Measurements from ENCODE around the gene SIRT7.

SIRT7 gene

DNA sequence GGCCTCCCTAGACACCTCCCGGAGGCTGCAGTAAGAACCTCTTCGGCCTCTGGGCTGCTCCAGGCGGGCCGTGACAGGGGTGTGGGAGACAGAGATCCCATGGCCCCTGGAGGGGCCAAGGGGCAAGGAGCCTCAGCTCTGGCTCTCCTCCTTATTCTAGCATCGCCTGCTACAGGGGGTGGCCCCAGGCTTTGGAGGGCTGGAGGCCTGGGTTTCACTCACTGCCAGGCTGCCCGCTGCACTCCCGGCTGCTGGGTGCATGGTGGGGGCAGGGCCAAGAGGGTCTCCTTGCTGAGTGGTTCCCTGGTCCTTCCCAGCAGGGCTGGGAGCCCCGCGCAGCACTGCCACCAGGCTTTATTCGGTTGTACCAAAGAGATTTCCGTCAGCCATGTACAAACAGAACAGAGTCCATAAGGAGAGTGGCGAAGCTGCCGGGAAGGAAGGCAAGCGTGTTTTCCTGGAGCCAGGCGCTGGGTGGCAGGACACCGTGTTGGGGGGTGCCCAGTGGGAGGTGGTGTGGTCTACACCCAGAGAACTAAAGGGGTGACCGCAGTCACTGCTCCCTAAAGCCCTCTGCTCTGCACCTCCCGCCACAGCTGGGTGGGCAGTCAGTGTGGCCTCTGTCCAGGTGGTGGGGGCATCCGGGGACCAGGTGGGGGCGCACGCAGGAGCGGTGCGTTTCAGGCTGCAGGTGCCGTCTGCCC is 13.9 kb downstream of the SIRT7 start:
- no peak for DNase-seq

GRCh38 chr17:81903415-81903831 is 14.6 kb downstream of the SIRT7 start:
- no peak for DNase-seq

DNA sequence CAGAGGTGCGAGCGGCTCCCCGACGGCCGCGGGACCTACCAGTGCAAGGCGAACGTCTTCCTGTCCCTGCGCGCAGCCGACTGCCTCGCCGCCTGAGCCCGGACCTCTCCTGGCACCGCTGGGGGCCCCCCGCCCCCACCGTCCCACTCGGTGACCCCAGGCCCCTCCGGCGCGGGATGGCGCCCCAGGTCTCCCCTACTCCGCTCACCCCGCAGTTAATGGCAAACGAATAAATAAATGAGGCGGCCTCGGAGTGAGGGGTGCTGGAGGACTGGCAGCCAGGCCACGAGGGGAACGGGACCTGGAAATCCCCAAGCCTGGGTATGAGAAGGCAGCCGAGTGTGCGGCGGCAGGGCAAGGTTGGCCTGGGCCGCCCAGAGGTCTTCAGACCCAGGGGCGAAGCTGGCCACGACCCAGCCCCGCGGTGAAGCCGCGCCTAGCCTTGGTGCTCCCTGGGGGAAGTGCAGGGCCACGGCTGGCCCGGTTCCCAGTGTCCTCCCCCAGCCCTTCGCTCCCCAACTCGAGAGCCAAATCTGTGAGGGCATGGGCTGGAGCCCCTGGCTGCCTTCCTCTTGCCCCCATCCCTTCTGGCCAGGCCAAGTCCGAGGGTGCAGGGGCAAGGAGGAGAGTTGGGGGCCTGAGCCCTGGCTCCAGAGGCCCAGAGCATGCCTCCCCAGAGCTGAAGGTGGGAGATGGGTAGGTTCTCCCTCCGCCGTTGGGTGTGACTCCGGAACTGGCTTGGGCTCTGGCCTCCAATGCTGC is 15.1 kb downstream of the SIRT7 start:
- no peak for DNase-seq

- no peak for DNase-seq
These were observed 15.8 kb downstream of the SIRT7 start, which contains the start of gene NPB for GRCh38 chr17:81902023-81902652. TSS of gene NPB (plus strand) at chr17:81902238. CDS start at chr17:81902278, 40 bp downstream.

- DNase-seq = no peak
These were observed 16.6 kb downstream of the SIRT7 start for GRCh38 chr17:81901167-81902022.

DNA sequence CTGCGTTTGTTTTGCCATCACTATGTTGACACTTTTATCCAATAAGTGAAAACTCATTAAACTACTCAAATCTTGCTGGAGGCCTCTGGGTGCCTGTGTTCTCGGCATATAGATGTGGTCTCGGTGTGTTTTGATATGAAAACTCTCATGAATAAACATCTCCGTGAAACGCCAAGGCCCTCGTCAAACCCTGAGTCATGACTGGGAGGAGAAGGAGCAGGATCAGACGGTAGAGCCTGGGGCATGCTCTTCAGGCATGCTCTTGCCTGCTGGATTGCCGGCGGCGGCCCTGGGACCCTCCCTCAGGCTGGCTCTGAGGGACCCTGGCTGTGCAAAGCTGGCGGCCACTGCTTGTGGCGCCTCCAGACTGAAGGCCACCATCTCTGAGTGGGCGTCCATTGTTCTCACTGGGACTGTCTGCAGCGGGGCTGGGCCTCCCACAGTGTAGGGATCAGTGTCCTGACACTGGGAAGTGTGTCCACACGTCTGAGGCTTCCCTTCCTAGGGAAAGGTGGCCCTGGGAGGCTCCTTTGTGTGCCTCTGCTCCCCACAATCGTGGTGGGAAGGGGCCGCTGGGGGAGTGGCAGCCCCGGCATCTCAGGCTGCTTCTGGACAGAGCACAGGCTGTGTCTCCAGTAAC is 17.7 kb downstream of the SIRT7 start:
- no peak for DNase-seq

DNA sequence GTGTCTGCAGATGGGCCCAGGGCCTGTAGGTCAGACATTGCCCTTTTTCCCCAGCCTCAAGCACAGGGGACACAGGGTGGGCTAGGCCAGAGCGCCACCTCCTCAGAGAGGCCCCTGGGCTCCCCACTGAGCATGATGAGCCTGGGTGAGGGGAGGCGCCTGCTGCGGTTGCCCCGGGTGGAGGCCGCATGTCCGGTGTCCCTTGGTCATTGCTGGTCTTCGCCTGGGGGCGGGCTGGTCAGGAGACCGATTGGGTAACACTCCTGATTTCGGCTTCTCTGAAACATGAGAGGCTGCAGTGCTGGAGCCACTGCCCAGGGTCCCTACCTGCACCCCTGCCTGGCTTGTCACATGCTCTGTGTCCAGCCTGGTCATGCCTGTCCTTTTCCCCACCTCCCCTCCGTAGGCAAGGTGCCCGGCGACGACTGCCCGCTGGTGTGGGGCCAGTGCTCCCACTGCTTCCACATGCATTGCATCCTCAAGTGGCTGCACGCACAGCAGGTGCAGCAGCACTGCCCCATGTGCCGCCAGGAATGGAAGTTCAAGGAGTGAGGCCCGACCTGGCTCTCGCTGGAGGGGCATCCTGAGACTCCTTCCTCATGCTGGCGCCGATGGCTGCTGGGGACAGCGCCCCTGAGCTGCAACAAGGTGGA is 18.3 kb downstream of the SIRT7 start:
- no peak for DNase-seq

GRCh38 chr17:81898885-81899284 is 19.1 kb downstream of the SIRT7 start:
- DNase-seq = no peak

DNA sequence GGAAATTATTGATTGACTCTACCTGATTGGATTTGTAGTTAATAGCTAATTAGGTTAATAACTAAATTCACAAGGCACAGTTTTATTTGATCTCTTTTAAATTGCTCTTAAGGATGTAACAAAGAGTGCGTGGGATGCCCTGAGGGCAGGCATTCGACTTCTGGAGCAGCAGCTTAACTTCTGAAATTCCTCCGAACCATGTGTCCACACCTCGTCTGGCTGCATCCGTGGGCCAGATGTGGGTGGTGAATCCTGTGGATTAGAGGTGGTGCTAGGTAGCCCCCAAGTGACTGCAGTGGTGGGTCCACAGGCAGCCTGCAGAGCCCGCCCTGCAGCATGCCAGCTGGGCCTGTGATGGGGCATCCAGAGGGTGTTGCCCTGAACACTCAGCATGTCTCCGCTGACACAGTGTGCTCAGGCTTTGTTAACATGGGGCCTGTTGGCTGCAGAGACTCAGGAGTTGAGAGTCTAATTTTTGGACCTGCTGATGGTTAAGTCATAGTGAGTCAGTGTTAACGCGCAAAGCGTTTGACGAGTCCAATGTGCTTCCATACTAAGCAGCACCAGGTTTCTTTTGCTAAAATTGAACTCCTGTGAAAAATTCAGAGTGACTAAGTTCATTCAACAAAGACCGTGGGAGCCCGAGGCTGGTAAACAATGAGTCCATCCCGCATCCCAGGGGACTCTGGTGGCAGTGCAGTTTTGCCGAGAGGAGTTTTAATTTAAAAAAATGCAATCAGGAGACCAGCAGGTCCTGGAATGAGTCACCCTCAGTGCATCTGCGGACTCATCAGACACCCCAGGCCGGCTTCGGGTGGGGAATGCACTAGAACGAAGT is 19.7 kb downstream of the SIRT7 start:
- DNase-seq = no peak

GRCh38 chr17:81895400-81895799 is 22.6 kb downstream of the SIRT7 start:
- no peak for DNase-seq

- no peak for DNase-seq
These were observed 26.7 kb downstream of the SIRT7 start for GRCh38 chr17:81891303-81891552.

DNA sequence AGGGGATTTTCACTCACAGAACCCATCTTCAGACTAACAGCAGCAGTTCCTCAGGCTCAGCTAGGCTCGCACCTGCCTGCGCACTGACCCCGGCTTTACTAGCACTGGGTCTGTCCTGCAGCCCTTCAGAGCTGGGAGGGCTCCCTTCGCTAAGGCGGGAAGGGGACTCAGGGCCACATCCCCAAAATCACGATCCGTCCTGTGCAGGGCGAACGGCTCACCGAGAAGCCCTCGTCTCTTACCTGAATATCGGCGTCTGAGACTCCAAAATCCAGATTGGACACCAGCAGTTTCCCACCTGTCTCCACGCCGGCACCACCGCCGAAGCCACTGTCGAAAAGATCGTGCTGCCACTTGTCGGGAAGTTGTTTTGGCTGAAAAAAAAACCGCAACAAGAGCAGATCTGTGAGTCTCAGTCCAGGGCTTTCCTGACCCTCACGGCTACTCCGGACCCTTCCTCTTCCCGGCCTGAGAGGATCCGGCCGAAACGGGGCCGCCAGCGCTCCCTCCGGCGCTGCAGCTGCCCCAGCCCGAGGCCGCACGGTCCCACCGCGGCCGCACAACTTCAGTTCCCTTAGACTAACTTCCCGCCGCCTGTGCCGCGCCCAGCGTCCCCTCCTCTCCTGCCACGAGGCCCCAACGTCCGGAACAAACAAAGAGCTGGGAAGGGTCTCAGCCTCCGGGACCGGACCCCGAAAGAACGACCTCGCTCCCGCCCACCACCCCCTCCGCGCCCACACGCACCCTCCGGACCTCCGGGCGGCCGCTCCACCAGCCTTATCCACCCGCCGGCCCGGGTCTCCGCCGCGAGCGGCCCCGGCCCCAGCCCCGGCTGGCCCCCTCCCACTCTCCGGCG is 27.3 kb downstream of the SIRT7 start:
- DNase-seq = no peak

GRCh38 chr17:81889602-81890001 is 28.4 kb downstream of the SIRT7 start:
- no peak for DNase-seq

GRCh38 chr17:81888988-81889595 is 28.9 kb downstream of the SIRT7 start:
- DNase-seq = no peak

DNA sequence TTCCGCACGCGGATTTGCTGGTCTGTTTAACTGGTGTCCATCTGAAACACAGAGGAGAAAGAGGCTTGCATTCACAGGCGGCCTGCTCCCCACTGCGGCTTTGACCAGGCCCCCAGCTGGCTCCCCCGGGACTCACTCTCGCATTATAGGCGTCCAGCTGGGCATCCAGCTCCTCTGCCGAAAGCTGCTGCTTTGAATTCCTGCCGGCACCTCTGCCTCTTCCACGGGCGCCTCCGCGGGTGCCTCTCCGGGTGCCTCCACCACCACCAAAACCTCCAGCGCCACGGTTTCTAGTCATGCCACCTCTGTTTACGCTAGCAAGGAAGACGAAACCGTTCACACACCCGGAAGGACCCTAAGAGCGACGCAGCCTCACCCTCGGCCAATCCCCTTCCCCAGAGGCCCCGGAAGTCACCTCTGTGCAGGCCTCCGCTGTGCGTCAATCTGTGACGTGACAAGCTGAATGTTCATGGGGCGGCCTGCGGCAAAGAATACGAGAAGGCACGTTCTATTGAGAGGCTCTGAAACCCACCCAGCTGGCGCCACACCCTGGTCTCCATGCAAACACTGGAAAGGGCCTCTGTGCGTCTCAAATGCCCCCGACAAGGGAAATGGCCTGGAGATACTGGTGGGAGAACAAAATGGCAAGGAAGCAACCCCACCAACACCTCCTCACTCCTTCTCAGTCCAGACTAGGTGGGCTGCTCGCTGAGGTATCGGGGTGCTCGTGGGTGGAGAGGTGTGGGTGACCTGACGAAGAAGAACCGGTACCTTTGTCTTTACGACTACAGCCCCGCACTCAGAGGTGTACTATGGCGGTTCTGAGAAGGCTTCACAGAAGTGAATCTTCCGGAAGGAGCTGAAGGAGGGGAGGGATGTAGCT is 29.6 kb downstream of the SIRT7 start:
- DNase-seq = no peak

- DNase-seq = no peak
These were observed 32.0 kb downstream of the SIRT7 start for GRCh38 chr17:81885869-81886548.

DNA sequence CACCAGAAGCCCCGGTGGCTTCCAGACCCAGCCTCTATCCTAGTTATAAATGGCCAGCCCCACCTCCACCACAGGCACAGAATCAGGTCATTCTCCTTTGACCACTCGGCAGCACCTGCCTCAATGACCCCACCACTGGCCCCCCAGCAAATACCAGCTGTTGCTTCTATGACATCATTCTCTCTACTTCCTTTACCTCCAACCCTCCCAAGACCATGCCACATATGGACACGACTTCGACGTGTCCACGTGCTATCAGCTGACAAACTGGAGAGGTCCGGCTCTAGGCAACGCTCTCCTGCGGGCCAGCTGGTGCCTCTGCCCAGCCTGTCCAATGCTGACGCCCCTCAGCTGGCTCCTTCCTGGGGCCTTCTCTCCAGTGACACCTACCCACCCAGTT is 32.5 kb downstream of the SIRT7 start:
- DNase-seq = no peak

DNA sequence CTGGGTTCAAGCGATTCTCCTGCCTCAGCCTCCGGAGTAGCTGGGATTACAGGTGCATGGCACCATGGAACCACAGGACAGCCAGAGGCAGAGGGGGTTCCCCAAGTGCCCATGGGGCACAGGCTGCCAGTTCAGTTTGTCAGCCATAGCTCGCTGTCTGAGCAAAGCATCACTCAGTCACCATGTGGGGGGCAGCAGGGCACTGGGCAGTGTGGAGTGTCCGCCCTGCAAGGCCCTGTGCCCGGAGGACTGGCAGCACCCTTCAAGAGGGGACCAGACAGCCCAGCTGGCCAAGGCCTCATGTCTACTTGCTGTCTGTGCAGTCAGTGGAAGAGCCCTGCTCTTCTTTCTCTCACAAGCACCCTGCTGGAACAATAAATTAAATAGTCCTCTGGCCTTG is 33.0 kb downstream of the SIRT7 start:
- no peak for DNase-seq
